Mucosa of gallbladder (tissue), 1 donor: Measurements from ENCODE around the gene GDPGP1. TPM values are rescaled to one million over a fixed set of nuclear protein-coding genes. Genes with fewer than 3 reads are reported as not detected.
A peak's percentile ranks its signal among the peaks of the same experiment; 100 is the strongest.
"Not testable (repeated sequence)": the region's sequence is repeated elsewhere in the genome, so short reads cannot be mapped to it uniquely, and the experiment has no call there.

Experiments used
- DNase-seq: peaks from one replicate; pipeline ENCODE4 v3.0.0-alpha.2; 2020; ENCODE audit warnings: low spot score
- total RNA-seq: library from RNA; stranded (reverse); gene quantifications from one replicate; pipeline ENCODE4 v1.2.1, GENCODE V29; 2021
- donor health status: DM: no; HTN: no; CAD: no.

Gene GDPGP1
- total RNA-seq, 1 donor from 2014 or later = 12.6 TPM

DNA sequence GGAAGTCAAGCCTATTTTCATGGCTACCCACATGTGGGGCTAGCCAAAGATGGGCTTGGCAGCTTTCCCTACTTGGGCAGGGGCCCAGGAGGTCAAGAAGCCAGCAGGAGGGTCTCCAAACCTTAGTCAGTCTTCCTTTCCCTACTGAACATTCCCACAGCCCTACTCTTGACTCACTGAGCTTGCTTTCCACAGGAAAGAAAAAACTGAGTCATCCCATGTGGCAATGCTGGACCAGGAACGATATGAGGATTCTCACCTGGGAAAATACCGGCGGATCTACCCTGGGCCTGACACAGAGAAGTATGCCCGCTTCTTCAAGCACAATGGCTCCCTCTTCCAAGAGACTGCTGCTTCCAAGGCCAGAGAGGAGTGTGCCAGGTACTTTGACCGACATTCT lies 27.8 kb downstream of the GDPGP1 start:
- no peak for DNase-seq

DNA sequence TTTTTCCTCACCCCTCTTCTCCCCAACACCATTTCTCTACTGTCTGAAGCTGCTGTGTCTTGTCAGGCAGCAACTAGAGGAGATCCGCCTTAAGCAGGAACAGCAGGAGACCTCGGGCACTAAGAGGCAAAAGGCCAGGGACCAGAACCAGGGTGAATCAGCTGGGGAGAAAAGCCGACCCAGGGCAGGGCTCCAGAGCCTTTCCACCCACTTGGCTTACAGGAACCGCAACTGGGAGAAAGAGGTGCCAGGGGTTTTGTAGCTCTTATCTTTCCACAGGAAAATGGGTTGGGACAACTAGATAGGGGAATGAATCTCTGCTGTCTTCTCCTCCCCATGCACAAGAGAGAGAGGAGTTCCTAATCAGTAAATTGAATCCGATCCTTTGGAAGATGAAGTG lies 28.4 kb downstream of the GDPGP1 start:
- DNase-seq = no peak

- DNase-seq = no peak
Measured at GRCh38 chr15:90264671-90265070, 30.7 kb downstream of the GDPGP1 start.

- peak; percentile 93 for DNase-seq
Measured at GRCh38 chr15:90265271-90266060, 31.5 kb downstream of the GDPGP1 start, which contains the start of gene NGRN. TSS of gene NGRN (plus strand) at chr15:90265672. CDS start at chr15:90265713, 41 bp downstream.

DNA sequence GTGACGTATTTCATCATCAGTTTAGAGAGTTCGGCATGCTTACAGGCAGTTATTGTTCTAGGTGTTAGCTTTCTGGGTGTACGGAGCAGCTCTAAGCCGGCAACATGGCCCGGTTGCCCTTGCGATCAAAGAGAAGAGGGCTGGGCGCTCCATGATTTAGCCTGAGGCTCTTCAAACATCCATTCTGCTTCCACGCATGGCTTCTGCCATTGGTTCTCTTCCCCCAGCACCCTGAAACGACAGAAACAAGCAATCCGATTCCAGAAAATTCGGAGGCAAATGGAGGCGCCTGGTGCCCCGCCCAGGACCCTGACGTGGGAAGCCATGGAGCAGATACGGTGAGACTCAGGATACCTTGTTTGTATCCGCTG lies 32.0 kb downstream of the GDPGP1 start:
- peak; percentile 35 for DNase-seq

DNA sequence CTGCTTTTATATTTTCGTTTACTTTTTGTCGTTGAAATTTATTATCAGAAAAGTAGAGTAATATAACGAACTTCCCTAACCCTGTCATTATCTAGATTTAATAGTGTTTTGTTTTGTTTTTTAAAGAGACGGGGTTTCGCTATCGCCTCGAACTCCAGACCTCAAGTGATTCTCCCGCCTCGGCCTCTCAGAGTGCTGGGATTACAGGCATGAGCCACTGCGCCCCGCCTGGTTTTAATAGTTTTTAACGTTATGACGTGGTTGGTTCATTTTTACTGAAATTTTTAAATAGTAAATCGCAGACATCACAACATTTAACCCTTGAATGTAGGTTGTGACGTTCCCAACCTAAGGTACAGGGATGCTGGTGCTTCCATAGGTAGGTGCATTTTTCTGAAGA lies 32.5 kb downstream of the GDPGP1 start:
- no peak for DNase-seq

DNA sequence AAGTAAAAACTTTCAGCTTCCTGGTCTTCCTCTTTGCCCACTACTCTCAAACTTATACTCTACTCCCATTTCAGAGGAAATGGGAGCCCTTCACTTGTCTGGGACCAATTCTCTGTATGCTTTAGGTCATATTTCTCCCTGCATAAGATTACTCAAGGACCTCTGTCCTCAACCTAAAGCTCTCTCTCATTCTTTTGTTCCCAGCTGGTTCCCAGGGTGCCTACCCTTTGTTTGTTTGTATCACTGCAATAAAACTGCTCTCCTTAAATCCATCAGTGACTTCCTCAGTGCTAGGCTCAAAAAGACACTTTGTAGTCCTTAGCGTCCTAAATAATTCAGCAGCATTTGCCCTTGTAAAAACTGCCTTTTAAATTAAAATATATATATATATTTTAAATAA lies 34.4 kb downstream of the GDPGP1 start:
- DNase-seq = no peak

DNA sequence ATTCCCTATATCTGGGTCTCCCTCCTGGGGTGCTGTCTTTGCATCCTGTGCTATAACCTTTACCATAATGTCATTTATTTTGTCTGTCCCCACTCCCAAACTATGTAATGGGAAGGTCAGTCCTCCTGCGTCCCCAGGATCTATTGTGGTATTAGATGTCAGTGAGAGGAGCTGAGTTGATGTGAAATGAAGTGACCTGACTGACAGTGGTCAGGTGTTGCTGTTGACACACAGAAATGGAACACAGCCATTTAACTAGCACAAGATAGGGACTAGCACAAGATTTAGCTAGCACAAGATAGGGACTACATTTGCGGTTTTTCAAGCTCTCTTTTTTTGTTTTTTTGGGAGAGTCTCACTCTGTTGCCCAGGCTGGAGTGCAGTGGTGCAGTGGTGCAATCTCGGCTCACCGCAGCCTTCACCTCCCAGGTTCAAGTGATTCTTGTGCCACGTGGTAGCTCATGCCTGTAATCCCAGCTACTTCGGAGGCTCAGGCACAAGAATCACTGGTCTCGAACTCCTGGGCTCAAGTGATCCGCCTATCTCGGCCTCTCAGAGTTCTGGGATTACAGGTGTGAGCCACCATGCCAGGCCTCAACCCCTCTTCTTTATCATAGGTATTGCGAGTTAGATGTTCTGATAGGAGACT lies 36.6 kb downstream of the GDPGP1 start:
- DNase-seq = no peak

DNA sequence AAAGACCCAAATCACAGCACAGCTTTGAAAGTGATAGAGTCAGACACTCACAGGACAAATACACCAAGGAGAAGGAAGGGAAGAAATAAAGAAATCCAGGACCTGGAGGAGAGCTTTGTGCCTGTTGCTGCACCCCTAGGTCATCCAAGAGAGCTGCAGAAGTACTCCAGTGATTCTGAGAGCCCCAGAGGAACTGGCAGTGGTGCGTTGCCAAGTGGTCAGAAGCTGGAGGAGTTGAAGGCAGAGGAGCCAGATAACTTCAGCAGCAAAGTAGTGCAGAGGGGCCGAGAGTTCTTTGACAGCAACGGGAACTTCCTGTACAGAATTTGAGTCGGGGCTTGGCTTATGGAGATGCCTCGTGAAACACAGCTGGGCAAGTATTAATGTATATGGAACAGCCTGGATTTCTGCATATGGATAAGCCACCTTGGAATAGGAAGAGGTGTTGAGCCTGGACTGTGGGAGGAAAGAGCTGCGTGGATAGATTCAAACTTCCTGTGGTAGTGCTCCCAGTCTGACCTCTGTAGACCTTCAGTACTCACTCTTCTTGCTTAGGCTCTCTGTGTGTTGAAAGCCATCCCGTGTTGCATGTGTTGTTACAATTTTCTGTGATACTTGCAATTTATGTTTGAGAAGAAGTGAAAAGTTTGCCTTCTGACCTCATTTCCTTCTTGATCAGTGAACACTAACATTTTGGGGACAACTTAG lies 37.6 kb downstream of the GDPGP1 start:
- no peak for DNase-seq

DNA sequence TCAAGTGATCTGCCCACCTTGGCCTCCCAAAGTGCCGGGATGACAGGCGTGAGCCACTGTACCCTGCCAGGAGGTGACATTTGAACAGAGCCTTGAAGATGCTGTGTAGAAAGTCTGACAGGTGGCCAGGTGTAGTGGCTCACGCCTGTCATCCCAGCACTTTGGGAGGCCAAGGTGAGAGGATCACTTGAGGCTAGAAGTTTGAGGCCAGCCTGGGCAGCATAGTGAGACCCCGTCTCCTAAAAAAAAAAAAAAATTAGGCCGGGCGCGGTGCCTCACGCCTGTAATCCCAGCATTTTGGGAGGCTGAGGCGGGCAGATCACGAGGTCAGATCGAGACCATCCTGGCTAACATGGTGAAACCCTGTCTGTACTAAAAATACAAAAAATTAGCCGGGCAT lies 44.5 kb downstream of the GDPGP1 start:
- not testable (repeated sequence) for DNase-seq

DNA sequence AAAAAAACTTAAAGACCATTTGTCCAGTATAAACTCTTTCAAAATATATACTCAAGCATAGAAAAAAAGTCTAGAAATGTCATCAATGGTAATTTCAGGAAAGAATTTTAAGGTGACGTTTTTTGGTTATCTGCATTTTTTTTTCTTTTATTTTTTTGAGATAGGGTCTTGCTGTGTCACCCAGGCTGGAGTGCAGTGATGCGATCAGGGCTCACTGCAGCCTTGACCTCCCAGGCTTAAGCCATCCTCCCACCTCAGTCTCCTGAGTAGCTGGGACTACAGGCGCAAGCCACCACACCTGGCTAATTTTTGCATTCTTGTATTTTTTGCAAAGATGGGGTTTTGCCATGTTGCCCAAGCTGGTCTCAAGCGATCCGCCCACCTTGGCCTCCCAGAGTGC lies 46.7 kb downstream of the GDPGP1 start:
- DNase-seq = not testable (repeated sequence)

DNA sequence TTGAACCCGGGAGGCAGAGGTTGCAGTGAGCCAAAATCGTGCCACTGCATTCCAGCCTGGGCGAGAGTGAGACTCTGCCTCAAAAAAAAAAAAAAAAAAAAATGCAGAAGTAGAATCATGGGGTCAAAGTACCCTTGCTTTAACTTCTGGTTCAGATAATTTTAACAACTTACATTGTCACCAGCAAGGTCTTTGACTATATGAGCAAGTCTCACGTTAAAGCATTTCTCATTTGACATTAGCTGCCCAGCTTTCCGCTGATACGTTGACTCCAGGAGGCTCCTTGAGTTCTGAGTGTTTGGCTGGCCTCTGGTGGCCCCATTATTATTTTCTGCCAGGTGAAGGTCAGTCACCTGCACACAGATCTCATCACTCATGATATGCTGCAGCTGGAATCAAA lies 47.6 kb downstream of the GDPGP1 start:
- DNase-seq = not testable (repeated sequence)

DNA sequence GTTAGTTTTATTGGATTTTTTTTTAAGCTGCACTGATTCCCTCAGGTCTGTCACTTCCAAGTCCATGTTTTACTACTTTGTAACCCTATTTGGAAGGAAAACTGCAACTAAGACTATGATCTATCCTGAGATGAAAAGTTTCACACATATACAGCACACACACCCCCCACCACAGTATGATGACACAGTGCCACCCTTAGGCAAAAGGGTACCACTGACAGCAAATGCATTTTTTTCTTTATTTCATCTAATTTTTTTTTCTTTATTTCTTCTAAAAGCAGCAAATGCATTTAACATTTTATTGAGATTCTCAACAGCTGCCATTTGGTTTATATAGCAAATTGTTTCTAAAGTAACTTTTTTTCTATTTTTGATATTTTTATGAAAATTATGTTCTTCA lies 52.7 kb downstream of the GDPGP1 start:
- DNase-seq = no peak

- no peak for DNase-seq
Measured at GRCh38 chr15:90287101-90287500, 53.1 kb downstream of the GDPGP1 start.

DNA sequence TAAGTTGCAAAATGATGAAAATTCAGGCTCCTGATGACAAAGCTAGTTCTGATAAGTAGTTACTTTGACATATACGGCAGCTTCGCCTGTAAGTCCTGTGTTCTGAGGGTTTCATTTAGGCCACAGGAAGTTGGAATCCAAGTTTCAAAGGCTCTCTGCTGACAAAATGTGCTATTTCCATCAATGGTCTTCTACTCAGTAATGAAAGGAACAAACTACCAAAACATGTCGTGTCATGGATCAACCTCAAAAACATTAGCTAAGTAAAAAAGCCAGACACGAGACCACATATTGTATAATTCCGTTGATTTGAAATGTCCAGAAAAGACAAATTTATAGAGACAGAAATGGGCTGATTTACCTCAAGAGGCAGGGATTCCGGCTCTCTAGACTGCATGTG lies 53.9 kb downstream of the GDPGP1 start:
- DNase-seq = no peak

GRCh38 chr15:90291679-90292356 lies 57.8 kb downstream of the GDPGP1 start:
- DNase-seq = no peak

DNA sequence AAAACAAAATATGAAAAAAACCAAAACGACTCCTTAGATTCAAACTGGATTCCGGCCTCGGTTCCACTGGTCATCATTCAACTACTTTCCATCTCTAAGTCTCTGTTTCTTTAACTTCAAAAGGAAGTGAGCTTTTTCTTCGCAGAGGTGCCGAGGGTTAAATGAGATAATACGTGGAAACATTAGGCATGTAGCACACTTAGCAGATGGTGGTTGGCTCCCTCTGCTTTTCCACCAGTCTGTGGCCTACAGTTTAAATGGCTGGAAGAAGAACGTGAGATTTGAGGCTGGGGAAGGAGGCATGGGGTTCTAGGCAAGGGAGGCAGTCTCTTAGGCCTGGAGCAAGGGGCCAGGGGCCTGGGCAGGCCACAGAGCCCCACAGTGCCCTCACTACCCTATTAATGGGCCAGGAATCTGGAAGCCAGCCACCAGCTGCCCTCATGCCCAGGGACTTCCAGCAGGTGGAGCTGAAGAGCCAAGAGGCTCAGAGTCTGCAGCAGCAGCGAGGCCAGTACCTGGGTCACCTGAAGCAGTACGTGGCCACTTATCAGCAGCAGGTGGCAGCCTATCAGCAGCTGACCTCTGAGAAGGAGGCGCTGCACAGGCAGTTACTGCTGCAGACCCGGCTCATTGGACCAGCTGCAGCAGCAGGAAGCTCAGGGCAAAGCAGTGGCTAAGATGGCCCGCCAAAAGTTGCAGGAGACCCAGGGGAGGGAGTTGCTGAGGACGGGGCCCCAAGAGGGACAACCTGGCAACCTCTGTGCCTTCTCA lies 59.2 kb downstream of the GDPGP1 start:
- peak; percentile 86 for DNase-seq

- no peak for DNase-seq
Measured at GRCh38 chr15:90294159-90294558, 60.1 kb downstream of the GDPGP1 start.

DNA sequence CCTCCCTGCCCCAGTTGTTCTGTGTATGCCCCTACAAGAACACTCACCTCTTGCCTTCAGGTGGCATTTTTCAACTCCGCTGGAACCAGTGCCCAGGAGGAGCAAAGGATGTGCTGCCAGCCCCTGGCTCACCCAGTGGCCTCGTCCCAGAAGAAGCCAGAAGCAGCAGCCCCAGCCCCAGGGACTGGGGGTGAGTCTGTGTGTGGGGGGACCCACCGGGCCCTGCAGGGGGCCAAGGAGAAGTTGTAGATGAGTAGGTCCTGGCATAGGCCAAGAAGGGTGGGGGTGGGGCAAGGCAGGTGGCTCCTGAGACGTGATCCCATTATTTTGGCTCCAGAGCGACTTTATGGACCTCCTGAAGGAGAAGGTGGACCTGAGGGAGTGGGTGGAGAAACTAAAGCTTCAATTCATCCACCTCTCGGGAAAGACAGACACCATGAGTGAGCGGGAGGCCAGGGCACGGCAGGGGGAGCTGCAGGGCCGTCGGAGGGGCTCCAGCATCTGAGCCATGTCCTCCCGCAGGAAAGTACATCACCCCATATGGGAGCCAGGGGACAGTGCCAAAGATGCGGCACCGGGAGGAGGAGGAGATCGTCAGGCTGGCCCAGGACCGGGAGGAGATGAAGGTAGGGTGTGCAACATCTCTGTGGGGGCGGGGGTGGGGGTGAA lies 60.7 kb downstream of the GDPGP1 start:
- DNase-seq = no peak

DNA sequence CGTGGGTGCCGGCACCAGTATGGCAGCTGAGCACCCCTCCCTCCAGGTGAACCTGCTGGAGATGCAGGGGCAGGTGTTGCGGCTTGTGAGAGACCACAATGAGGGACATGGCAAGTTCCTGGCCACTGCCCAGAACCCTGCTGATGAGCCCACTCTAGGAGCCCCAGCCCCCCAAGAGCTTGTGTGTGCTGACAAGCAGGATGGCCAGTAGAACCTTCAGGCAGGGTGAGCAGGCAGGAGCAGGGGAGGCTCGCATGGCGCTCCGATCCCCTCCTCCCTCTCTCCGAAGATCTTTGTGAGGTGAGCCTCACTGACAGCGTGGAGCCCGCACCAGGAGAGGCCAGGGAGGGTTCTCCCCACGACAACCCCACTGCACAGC lies 61.2 kb downstream of the GDPGP1 start:
- DNase-seq = no peak
